ENCODE data around the gene DUSP28.
A peak's percentile ranks its signal among the peaks of the same experiment; 100 is the strongest.

The DUSP28 gene

DNA sequence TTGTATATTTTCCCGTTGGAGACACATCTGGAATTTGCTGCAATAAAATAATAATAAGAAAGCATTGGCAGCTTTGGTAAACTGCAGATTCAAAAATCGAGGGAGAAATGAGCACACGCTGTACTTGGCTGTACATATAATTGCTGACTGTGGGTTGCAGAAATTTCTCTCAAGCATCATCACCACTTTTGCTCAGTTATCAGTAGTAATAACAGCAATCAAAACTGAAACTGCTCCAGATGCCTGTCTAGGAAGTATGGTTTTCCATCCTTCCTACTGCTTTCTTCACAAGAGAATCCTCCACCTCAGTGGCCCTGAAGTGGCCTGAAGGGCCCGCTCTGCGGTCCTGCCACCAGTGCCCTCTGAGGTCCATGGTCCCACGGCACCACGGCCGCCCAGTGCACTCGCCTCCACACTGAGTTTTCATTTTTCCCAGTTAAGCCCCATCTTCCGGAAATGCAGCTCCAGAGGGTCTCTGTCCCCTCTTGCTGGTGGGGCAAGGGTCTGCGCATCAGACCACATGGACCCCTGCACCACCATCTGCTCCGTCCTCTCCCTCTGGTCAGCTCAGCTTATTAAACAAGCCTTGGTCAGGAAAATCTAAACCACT lies 3.9 kb downstream of the DUSP28 start:
- H3K4me3 ChIP-seq (ENCODE audit: low read depth, low read length) = no peak overlapping the region
- TF ChIP-seq, protein P1, sequence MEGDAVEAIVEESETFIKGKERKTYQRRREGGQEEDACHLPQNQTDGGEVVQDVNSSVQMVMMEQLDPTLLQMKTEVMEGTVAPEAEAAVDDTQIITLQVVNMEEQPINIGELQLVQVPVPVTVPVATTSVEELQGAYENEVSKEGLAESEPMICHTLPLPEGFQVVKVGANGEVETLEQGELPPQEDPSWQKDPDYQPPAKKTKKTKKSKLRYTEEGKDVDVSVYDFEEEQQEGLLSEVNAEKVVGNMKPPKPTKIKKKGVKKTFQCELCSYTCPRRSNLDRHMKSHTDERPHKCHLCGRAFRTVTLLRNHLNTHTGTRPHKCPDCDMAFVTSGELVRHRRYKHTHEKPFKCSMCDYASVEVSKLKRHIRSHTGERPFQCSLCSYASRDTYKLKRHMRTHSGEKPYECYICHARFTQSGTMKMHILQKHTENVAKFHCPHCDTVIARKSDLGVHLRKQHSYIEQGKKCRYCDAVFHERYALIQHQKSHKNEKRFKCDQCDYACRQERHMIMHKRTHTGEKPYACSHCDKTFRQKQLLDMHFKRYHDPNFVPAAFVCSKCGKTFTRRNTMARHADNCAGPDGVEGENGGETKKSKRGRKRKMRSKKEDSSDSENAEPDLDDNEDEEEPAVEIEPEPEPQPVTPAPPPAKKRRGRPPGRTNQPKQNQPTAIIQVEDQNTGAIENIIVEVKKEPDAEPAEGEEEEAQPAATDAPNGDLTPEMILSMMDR (IDR thresholded peaks at IDR 0.05; ENCODE audit: low read depth, low read length) = no peak

DNA sequence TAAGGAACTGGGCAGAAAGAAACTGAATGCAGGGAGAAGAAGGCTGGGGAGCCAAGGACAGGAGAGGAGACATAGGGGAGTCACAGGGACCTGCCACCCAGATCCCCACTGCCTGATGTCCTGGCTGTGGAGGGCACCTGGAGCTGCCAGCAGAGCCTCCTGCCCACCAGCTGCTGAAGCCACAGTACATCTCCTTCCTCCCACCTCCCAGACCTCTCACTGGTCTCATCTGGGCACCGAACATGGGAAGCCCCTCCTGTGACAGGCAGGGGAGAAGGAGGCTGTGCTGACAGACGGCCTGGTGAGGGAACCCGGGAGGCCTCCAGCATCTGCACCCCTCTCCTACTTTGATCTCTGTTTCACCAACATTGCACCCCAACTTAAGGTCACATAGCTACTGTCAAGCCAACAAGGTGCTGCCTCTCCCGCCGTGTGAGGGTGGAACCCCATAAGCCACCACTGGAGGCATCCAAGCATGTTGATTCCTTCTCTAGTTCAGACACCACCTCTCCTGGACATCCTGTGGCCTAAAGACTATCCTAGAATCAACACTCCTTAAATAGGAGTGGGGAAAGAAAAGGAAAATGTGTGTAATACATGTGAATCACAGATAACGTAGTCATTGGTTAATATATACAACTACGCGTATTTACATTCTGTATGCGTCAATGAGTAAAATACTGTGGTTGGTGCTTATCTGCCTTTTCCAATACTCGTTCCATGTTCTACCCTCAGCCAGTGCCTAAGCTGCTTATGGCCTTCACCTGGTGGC lies 4.6 kb downstream of the DUSP28 start:
- H3K4me3 ChIP-seq (ENCODE audit: low read depth, low read length) = no peak overlapping the region
- TF ChIP-seq, protein P1 (IDR thresholded peaks at IDR 0.05; ENCODE audit: low read depth, low read length) = peak; percentile 26; the same call in 1 of the 2 replicates

DNA sequence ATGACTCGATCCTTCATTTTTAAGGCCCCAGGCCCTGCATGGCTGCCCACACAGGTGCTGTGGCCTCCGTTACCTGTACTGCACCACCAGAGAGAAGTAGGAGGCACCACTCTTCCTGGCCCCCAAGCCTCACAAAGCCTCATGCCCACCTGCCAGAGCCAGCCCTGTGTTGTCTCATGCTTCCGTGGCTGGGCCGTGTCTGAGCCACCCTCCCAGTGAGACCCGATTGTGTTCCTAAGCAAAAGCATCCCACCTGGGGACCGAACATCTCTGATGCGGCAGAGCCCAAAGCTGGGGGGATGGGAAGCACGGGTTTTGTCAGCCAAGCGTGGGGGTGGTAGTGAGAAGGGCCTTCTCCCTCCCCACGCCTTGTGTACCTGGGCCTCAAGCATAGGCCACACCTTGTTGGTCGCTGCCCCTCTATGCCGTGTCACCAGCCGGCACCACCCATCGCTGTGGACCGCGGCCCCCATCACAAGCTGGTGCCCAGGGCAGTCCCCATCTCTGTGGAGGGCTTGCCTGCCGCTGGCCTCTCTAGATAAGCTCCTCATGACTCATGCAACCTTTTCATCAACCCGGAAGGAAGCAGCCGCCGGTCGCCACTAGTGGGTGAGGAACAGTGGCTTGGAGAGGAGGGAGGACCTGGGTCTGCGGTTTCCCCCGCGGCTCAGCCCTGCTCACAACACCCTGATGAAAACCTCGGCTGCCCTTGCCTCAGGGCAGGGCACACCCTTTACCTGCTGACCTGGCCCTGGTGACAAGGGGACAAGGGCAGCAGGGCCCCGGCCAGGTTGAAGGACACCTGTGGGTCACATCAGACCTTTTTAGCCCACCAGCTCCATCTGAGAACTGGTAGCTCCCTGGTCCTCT lies 5.4 kb downstream of the DUSP28 start:
- TF ChIP-seq, protein P1 (IDR thresholded peaks at IDR 0.05; ENCODE audit: low read depth, low read length) = no peak
- 0 out of 2 replicates have a peak overlapping the region, but pooled peaks have one; percentile 12 for H3K4me3 ChIP-seq (ENCODE audit: low read depth, low read length)

DNA sequence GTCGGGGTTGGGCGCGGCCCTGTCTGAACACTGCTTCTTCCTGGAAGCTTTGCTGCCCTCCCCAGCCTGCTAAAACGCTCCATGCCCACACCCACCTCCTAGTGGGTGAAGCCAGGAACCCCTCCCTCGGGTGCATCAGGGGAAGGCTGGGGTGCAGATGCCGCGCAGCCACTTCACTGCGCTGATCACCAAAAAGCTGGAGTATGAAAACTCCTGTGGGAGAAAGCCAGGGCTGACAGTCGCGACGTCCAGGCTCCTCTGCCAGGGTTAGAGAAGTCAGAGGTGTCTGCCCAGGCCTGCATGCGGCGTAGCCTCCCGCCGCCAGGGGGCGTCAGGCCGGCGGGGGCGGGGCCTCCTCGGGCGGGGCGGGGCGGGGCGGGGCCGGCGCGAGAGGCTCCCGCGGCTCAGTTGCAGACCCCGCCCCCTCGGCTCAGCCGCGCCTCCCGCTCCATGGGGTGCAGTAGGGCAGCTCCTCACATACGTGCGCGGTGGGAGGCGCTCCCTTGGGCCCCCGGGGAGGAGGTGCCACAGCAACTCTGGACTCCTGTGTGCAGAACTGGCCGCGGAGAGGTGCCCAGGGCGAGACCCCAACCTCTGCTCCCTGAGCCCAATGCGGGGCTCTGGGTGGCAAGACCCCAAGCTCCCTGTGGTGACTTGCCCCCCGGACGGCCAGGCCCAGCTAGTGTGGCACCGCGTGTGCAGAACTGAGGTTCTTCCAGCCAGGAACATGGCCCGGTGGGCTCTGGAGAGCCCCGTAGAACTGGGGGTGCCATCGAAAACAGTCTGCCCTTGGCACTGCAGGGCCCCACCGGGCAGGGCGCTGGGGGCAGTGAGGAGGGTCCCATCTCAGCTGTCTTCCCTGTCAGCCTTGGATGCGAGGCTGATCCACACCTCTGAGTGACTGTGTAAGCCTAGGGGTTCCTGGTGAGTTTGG lies 6.3 kb downstream of the DUSP28 start:
- H3K4me3 ChIP-seq (ENCODE audit: low read depth, low read length) = peak overlapping the region; percentile 12; the same call in 1 of the 2 replicates
- TF ChIP-seq, protein P1 (IDR thresholded peaks at IDR 0.05; ENCODE audit: low read depth, low read length) = peak; percentile 56

DNA sequence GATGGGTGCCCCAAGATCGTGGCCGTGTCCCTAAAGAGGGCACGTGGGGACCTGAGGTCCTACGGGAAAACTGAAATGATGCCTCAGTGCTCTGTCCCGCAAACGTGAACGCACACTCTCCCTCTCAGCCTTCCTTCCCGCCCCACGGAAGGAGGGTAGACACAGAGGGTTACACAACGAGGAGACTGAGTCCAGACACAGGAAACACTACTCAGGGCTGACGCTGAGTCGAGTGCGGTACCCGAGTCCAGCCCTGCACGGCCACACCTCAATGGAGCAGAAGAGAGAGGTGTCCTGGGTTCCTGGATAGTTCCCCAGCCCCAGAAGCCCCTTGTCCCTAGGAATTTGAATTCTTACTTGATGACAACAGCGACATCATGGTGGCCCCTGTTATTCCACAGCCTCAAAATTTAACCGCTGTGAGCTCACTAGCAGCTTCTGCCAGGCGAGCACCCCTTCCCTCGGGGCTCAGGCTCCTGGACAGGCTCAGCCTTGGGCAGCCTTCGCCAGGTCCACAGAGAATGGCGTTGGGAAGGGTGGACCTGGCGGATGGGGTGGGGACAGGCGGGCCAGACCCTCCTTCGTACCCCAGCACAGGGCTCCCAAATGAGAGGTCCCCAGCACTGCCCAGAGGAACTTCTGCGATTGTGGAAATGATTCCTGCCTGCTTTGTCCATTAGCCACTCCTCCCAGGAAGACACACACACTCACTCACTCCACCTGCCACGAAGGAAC lies 7.1 kb downstream of the DUSP28 start:
- peak overlapping the region; percentile 72 for H3K4me3 ChIP-seq (ENCODE audit: low read depth, low read length)
- TF ChIP-seq, protein P1 (IDR thresholded peaks at IDR 0.05; ENCODE audit: low read depth, low read length) = no peak
